ENCODE measurements around the gene UST. TPM values are rescaled to one million over a fixed set of nuclear protein-coding genes. Genes with fewer than 3 reads are reported as not detected.

The UST gene
- total RNA-seq, 1 experiment from 2014 or later, result 6.1 TPM

- TF ChIP-seq REST (IDR thresholded peaks at IDR 0.05; ENCODE audit: low read depth), result no peak
- no peak for TF ChIP-seq CEBPB (IDR thresholded peaks at IDR 0.05; ENCODE audit: low read depth)
- peak; percentile 89 for TF ChIP-seq FOSL1 (IDR thresholded peaks at IDR 0.05; ENCODE audit: low read depth)
- TF ChIP-seq EZH2phosphoT487 (IDR thresholded peaks at IDR 0.05; ENCODE audit: borderline replicate concordance), result no peak
- no peak for TF ChIP-seq POLR2A (IDR thresholded peaks at IDR 0.05; ENCODE audit: borderline replicate concordance, extremely low read depth, insufficient read depth, insufficient read length)
- no peak for TF ChIP-seq ATF3 (IDR thresholded peaks at IDR 0.05)
- TF ChIP-seq SP1 (IDR thresholded peaks at IDR 0.05; ENCODE audit: low read depth), result peak; percentile 80
- TF ChIP-seq ZNF274 (IDR thresholded peaks at IDR 0.05; ENCODE audit: low read depth, low read length), result no peak
- no peak for TF ChIP-seq EZH2 (IDR thresholded peaks at IDR 0.05)
- peak; percentile 90 for TF ChIP-seq JUND (IDR thresholded peaks at IDR 0.05)
- TF ChIP-seq CTCF (IDR thresholded peaks at IDR 0.05 in 2 of 3, conservative IDR thresholded peaks at IDR 0.05 in 1 of 3; ENCODE audit: borderline replicate concordance in 1 of 3, insufficient read depth in 1 of 3, low read depth in 2 of 3, low read length in 2 of 3), result no peak
- peak; percentile 55; the same call in 1 of the 2 replicates for TF ChIP-seq SIN3A (IDR thresholded peaks at IDR 0.05; ENCODE audit: low read depth)
- TF ChIP-seq RAD21 (IDR thresholded peaks at IDR 0.05; ENCODE audit: low read depth), result no peak
Observed at GRCh38 chr6:149012040-149012545, 265.3 kb downstream of the UST start (continued).
